Dendritic cell treated with granulocyte-macrophage colony-stimulating factor and Interleukin-4, amounts not matched to agents 40 ng/mL and 50 ng/mL, for 4 days (primary cell): Measurements from ENCODE around the gene EARS2.

Source experiments
- H3K27ac Mint-ChIP-seq: one replicate; pipeline ENCODE4 v1.8.0; 2022; ENCODE audit warnings: mild to moderate bottlenecking, mixed read lengths
- H3K27me3 Mint-ChIP-seq: one replicate; pipeline ENCODE4 v1.8.0; 2022; ENCODE audit warnings: mild to moderate bottlenecking, mixed read lengths
- H3K36me3 Mint-ChIP-seq: one replicate; pipeline ENCODE4 v1.8.0; 2022; ENCODE audit warnings: low read depth, mixed read lengths
- H3K4me1 Mint-ChIP-seq: one replicate; pipeline ENCODE4 v1.8.0; 2022; ENCODE audit warnings: low read depth, mixed read lengths
- H3K4me3 Mint-ChIP-seq: one replicate; pipeline ENCODE4 v1.8.0; 2022; ENCODE audit warnings: mild to moderate bottlenecking, moderate library complexity, mixed read lengths
- H3K9me3 Mint-ChIP-seq: one replicate; pipeline ENCODE4 v1.8.0; 2022; ENCODE audit warnings: mixed read lengths
- intact Hi-C: fragments of 100-400 bp; cut with micrococcal nuclease; formaldehyde crosslinking; loops from one replicate; pipeline ENCODE4 v1.15.0; 2022

EARS2 gene

GRCh38 chr16:23504453-23505179 lies 52.5 kb downstream of the EARS2 start:
- H3K27ac Mint-ChIP-seq = peak overlapping the region; percentile 33
- H3K4me3 Mint-ChIP-seq = peak overlapping the region; percentile 10
- H3K9me3 Mint-ChIP-seq = no peaks in the 10 kb centered on the region
- H3K27me3 Mint-ChIP-seq = no peaks in the 10 kb centered on the region
- peaks cover 91% of the 10 kb centered on the region for H3K4me1 Mint-ChIP-seq
- intact Hi-C loops = loop anchor here (5.0 kb wide), 1 partner anchor 53 kb away; the partner anchor contains the start of genes EARS2 and UBFD1
- peaks cover 52% of the 10 kb centered on the region for H3K36me3 Mint-ChIP-seq

- Mint-ChIP-seq H3K9me3 (no peaks in the 10 kb centered on the region), H3K4me3 (no peak overlapping the region)
- intact Hi-C loops = no loop called here
Observed at GRCh38 chr16:23504076-23504452, 53.1 kb downstream of the EARS2 start.

GRCh38 chr16:23502466-23502865 lies 54.7 kb downstream of the EARS2 start:
- Mint-ChIP-seq H3K27me3 (no peaks in the 10 kb centered on the region), H3K27ac (no peak overlapping the region), H3K9me3 (no peaks in the 10 kb centered on the region), H3K4me1 (peaks cover 87% of the 10 kb centered on the region), H3K36me3 (peaks cover 45% of the 10 kb centered on the region), H3K4me3 (no peak overlapping the region)
- intact Hi-C loops = no loop called here

More at GRCh38 chr16:23504076-23504452, 53.1 kb downstream of the EARS2 start:
- no peaks in the 10 kb centered on the region for H3K27me3 Mint-ChIP-seq
- H3K27ac Mint-ChIP-seq = peak overlapping the region; percentile 33
- peaks cover 88% of the 10 kb centered on the region for H3K4me1 Mint-ChIP-seq
- peaks cover 49% of the 10 kb centered on the region for H3K36me3 Mint-ChIP-seq

GRCh38 chr16:23501291-23501690 lies 55.9 kb downstream of the EARS2 start:
- intact Hi-C loops = no loop called here
- Mint-ChIP-seq H3K27me3 (no peaks in the 10 kb centered on the region), H3K4me1 (peaks cover 87% of the 10 kb centered on the region), H3K27ac (no peak overlapping the region), H3K4me3 (no peak overlapping the region), H3K9me3 (no peaks in the 10 kb centered on the region), H3K36me3 (peaks cover 40% of the 10 kb centered on the region)

GRCh38 chr16:23500862-23501225 lies 56.3 kb downstream of the EARS2 start:
- Mint-ChIP-seq H3K9me3 (no peaks in the 10 kb centered on the region), H3K4me1 (peaks cover 84% of the 10 kb centered on the region), H3K4me3 (no peak overlapping the region), H3K36me3 (peaks cover 40% of the 10 kb centered on the region), H3K27ac (no peak overlapping the region), H3K27me3 (no peaks in the 10 kb centered on the region)
- intact Hi-C loops = no loop called here

GRCh38 chr16:23500212-23500861 lies 56.8 kb downstream of the EARS2 start:
- Mint-ChIP-seq H3K4me3 (no peak overlapping the region), H3K27me3 (no peaks in the 10 kb centered on the region), H3K36me3 (peaks cover 45% of the 10 kb centered on the region), H3K27ac (peak overlapping the region; percentile 63), H3K4me1 (peaks cover 79% of the 10 kb centered on the region), H3K9me3 (no peaks in the 10 kb centered on the region)
- intact Hi-C loops = no loop called here

- no peaks in the 10 kb centered on the region for H3K9me3 Mint-ChIP-seq
- peaks cover 75% of the 10 kb centered on the region for H3K4me1 Mint-ChIP-seq
- peak overlapping the region; percentile 63 for H3K27ac Mint-ChIP-seq
- peaks cover 50% of the 10 kb centered on the region for H3K36me3 Mint-ChIP-seq
- intact Hi-C loops = no loop called here
- no peaks in the 10 kb centered on the region for H3K27me3 Mint-ChIP-seq
- H3K4me3 Mint-ChIP-seq = no peak overlapping the region
Observed at GRCh38 chr16:23499801-23500200, 57.3 kb downstream of the EARS2 start.

GRCh38 chr16:23498863-23499262 lies 58.3 kb downstream of the EARS2 start:
- H3K27ac Mint-ChIP-seq = peak overlapping the region; percentile 79
- H3K4me1 Mint-ChIP-seq = peaks cover 66% of the 10 kb centered on the region
- H3K9me3 Mint-ChIP-seq = no peaks in the 10 kb centered on the region
- no peak overlapping the region for H3K4me3 Mint-ChIP-seq
- H3K36me3 Mint-ChIP-seq = peaks cover 60% of the 10 kb centered on the region
- no peaks in the 10 kb centered on the region for H3K27me3 Mint-ChIP-seq
- intact Hi-C loops = no loop called here

GRCh38 chr16:23497543-23497868 lies 59.6 kb downstream of the EARS2 start:
- intact Hi-C loops = no loop called here
- peak overlapping the region; percentile 56 for H3K4me3 Mint-ChIP-seq
- H3K27me3 Mint-ChIP-seq = no peaks in the 10 kb centered on the region
- peak overlapping the region; percentile 79 for H3K27ac Mint-ChIP-seq
- H3K36me3 Mint-ChIP-seq = peaks cover 73% of the 10 kb centered on the region
- no peaks in the 10 kb centered on the region for H3K9me3 Mint-ChIP-seq
- H3K4me1 Mint-ChIP-seq = peaks cover 57% of the 10 kb centered on the region

- Mint-ChIP-seq H3K4me1 (peaks cover 52% of the 10 kb centered on the region), H3K4me3 (peak overlapping the region; percentile 56)
- intact Hi-C loops = no loop called here
Observed at GRCh38 chr16:23496821-23497542, 60.2 kb downstream of the EARS2 start.

GRCh38 chr16:23495671-23496070 lies 61.5 kb downstream of the EARS2 start:
- Mint-ChIP-seq H3K27ac (no peak overlapping the region), H3K4me3 (no peak overlapping the region), H3K4me1 (peaks cover 39% of the 10 kb centered on the region), H3K36me3 (peaks cover 78% of the 10 kb centered on the region), H3K27me3 (no peaks in the 10 kb centered on the region), H3K9me3 (no peaks in the 10 kb centered on the region)
- intact Hi-C loops = no loop called here

More at GRCh38 chr16:23496821-23497542, 60.2 kb downstream of the EARS2 start:
- H3K27ac Mint-ChIP-seq = peak overlapping the region; percentile 79
- H3K27me3 Mint-ChIP-seq = no peaks in the 10 kb centered on the region
- H3K9me3 Mint-ChIP-seq = no peaks in the 10 kb centered on the region
- peaks cover 73% of the 10 kb centered on the region for H3K36me3 Mint-ChIP-seq

GRCh38 chr16:23494188-23494587 lies 63.0 kb downstream of the EARS2 start:
- no peaks in the 10 kb centered on the region for H3K9me3 Mint-ChIP-seq
- H3K27me3 Mint-ChIP-seq = no peaks in the 10 kb centered on the region
- H3K4me3 Mint-ChIP-seq = no peak overlapping the region
- H3K27ac Mint-ChIP-seq = no peak overlapping the region
- H3K36me3 Mint-ChIP-seq = peaks cover 81% of the 10 kb centered on the region
- peaks cover 28% of the 10 kb centered on the region for H3K4me1 Mint-ChIP-seq
- intact Hi-C loops = no loop called here

GRCh38 chr16:23491490-23492391 lies 65.4 kb downstream of the EARS2 start:
- H3K4me1 Mint-ChIP-seq = peaks cover 6% of the 10 kb centered on the region
- H3K36me3 Mint-ChIP-seq = peaks cover 98% of the 10 kb centered on the region
- no peaks in the 10 kb centered on the region for H3K9me3 Mint-ChIP-seq
- no peak overlapping the region for H3K4me3 Mint-ChIP-seq
- no peaks in the 10 kb centered on the region for H3K27me3 Mint-ChIP-seq
- H3K27ac Mint-ChIP-seq = no peak overlapping the region
- intact Hi-C loops = no loop called here
